HCT116 (cell line): ENCODE measurements around the gene PDIA3.

ENCODE experiments used
- CTCF ChIP-seq, 3 experiments: fragments of 200-600 bp in 1 of 3; sonication (generic) in 1 of 3; IDR thresholded peaks in 2 of 3; conservative IDR thresholded peaks in 1 of 3; 2 replicates each; pipeline ENCODE4 v1.5.1; 2012 to 2017; ENCODE audit warnings: low read depth in 2 of 3, low read length in 2 of 3, antibody characterized with exemption in 1 of 3, borderline replicate concordance in 1 of 3, control low read depth in 1 of 3, mild to moderate bottlenecking in 1 of 3, mixed read lengths in 1 of 3, mixed run types in 1 of 3, moderate library complexity in 1 of 3; ENCODE audit not compliant: insufficient read depth in 1 of 3
- EZH2 ChIP-seq: fragments of 200-600 bp; sonication (generic); IDR thresholded peaks from 2 replicates; pipeline ENCODE4 v1.6.1; 2017; ENCODE audit warnings: antibody characterized with exemption, mixed run types
- MAX ChIP-seq: IDR thresholded peaks from 2 replicates; pipeline ENCODE4 v1.6.1; 2012
- POLR2A ChIP-seq: IDR thresholded peaks from 2 replicates; pipeline ENCODE4 v1.7.0; 2011; ENCODE audit warnings: borderline replicate concordance; ENCODE audit not compliant: insufficient read depth, insufficient read length; ENCODE audit errors: extremely low read depth
- POLR2AphosphoS5 ChIP-seq: IDR thresholded peaks from 2 replicates; pipeline ENCODE4 v1.6.1; 2011; ENCODE audit warnings: mild to moderate bottlenecking, low read depth, low read length, moderate library complexity
- REST ChIP-seq: IDR thresholded peaks from 2 replicates; pipeline ENCODE4 v1.6.1; 2012; ENCODE audit warnings: low read depth
- YY1 ChIP-seq: IDR thresholded peaks from 2 replicates; pipeline ENCODE4 v1.6.1; 2011; ENCODE audit warnings: low read length, low read depth, moderate library complexity, mild to moderate bottlenecking; ENCODE audit not compliant: insufficient replicate concordance; ENCODE audit errors: extremely low read depth

GRCh38 chr15:43769584-43770228 lies 23.5 kb downstream of the PDIA3 start:
- TF ChIP-seq CTCF (IDR thresholded peaks at IDR 0.05 in 2 of 3, conservative IDR thresholded peaks at IDR 0.05 in 1 of 3; ENCODE audit: borderline replicate concordance in 1 of 3, insufficient read depth in 1 of 3, low read depth in 2 of 3, low read length in 2 of 3) (peak; percentile 40 to 91 (median 89); a peak in 5 of 6 replicates), POLR2A (no peak), POLR2AphosphoS5 (no peak), MAX (no peak), EZH2 (no peak), REST (no peak), YY1 (no peak)
